Kidney (tissue), 14 donors: Measurements from ENCODE around the gene SLC2A1. TPM values are rescaled to one million over a fixed set of nuclear protein-coding genes. Genes with fewer than 3 reads are reported as not detected.
A peak's percentile ranks its signal among the peaks of the same experiment; 100 is the strongest.

Source experiments
- DNase-seq, 5 donors: peaks; one replicate each; pipeline ENCODE4 v3.0.0-alpha.2; 2013 to 2020
- FAIRE-seq: peaks from 2 replicates; lab custom pipeline; 2012; peaks lifted over from hg19 to GRCh38; lab: Jason Lieb, UNC
- H3K27ac ChIP-seq, 2 donors: one replicate each; pipeline ENCODE4 v1.7.0; 2013; ENCODE audit warnings: low read depth in 2 of 2, low read length in 2 of 2, inconsistent platforms in 1 of 2
- H3K27me3 ChIP-seq: one replicate; pipeline ENCODE4 v1.7.1; 2013; ENCODE audit warnings: low read length, inconsistent platforms; ENCODE audit not compliant: control insufficient read depth, insufficient read depth
- H3K36me3 ChIP-seq, 3 donors: one replicate each; pipeline versions ENCODE4 v1.7.0 to v1.7.1; 2013; ENCODE audit warnings: low read length in 3 of 3, control low read depth in 1 of 3, inconsistent platforms in 1 of 3; ENCODE audit not compliant: insufficient read depth in 3 of 3, control insufficient read depth in 2 of 3
- H3K4me1 ChIP-seq, 3 donors: one replicate each; pipeline versions ENCODE4 v1.7.0 to v1.7.1; 2013; ENCODE audit warnings: low read length in 3 of 3, inconsistent platforms in 1 of 3, low read depth in 1 of 3; ENCODE audit not compliant: control insufficient read depth in 2 of 3, insufficient read depth in 2 of 3
- H3K4me3 ChIP-seq, 3 donors: one replicate each; pipeline versions ENCODE4 v1.7.0 to v1.8.1; 2013; ENCODE audit warnings: low read length in 3 of 3, control low read depth in 1 of 3, inconsistent platforms in 1 of 3
- H3K9ac ChIP-seq, 3 donors: one replicate each; pipeline versions ENCODE4 v1.7.0 to v1.7.1; 2013; ENCODE audit warnings: low read length in 3 of 3, control low read depth in 1 of 3, inconsistent platforms in 1 of 3
- H3K9me3 ChIP-seq, 3 donors: one replicate each; pipeline versions ENCODE4 v1.7.0 to v1.7.1; 2013; ENCODE audit warnings: low read length in 3 of 3, control low read depth in 1 of 3, inconsistent platforms in 1 of 3; ENCODE audit not compliant: control insufficient read depth in 2 of 3, insufficient read depth in 1 of 3
- intact Hi-C: fragments of 100-400 bp; cut with DNase I; formaldehyde crosslinking; loops from one replicate; pipeline ENCODE4 v1.11.1; 2022
- polyA plus RNA-seq: library from polyadenylated mRNA; stranded (reverse); fragments of 350-450 nt; fragmentation: Illumina TruSeq; extraction: RNeasy Lipid Tissue Mini Kit (QIAGEN cat#74804); gene quantifications from one replicate; pipeline ENCODE4 v1.2.3, GENCODE V29; 2014; ENCODE audit warnings: low read depth, low replicate concordance; ENCODE audit not compliant: insufficient read depth
- total RNA-seq: library from RNA; stranded (reverse); fragmentation: NEBNext Ultra II Directional; extraction: Animal tissue kit (Norgen Biotek cat#: 25700); gene quantifications from one replicate; pipeline ENCODE4 v1.2.1, GENCODE V29; 2021
- TF ChIP-seq, protein P1 (sequence below): IDR thresholded peaks from 3 replicates; pipeline ENCODE4 v1.5.1; 2012; ENCODE audit warnings: mild to moderate bottlenecking, moderate library complexity, borderline replicate concordance; ENCODE audit not compliant: insufficient read depth; ENCODE audit errors: extremely low read depth
- donor health status: control.
- donor health status: control.
- donor health status: control.
- donor health status: control.
- donor health status: control.
- donor health status: DM: yes; HTN: yes; CAD: no.
- donor health status: Normal renal cell carcinoma (clear cell type).

SLC2A1 gene
- total and polyA plus RNA-seq, 2 donors from 2014 or later = 28.6 to 55.9 TPM

DNA sequence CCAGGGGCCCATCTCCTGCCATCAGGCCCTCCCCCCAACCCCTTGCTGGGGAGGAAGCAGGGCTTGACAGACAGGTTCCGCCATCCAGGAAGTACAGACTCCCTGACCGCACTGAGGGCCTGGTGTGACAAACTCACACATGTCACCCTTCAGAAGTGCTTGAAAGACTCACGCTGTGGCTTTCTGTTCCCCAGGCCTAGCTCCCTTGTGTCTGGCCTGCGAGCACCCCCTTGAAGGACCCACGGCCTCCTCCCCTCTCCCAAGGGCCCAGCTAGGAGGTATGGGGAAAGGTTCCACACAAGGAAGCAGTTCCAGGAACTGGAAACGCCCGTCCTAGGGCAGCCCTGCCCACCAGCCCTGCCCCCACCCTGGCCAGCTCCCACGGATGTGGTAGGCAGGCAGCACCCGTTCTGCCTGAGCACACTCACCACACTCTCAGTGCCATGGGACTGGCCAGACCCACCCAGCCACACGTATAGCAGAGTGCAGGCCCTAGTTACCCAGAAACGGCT is 26.7 kb downstream of the SLC2A1 start:
- Histone ChIP-seq H3K36me3 (peaks cover 4 to 18% (median 14%) of the 10 kb centered on the region in 3 donors), H3K9ac (peak overlapping the region in 1 of 3 donors; percentile 73), H3K4me1 (peaks cover 0 to 19% (median 14%) of the 10 kb centered on the region in 3 donors), H3K27ac (peak overlapping the region; percentile 88 to 89), H3K27me3 (no peaks in the 10 kb centered on the region), H3K4me3 (no peak overlapping the region), H3K9me3 (no peaks in the 10 kb centered on the region)
- DNase-seq = peak in 4 of 5 donors; percentile 38 to 97 (median 66)
- FAIRE-seq = no peak
- intact Hi-C loops = no loop called here
- TF ChIP-seq, protein P1, sequence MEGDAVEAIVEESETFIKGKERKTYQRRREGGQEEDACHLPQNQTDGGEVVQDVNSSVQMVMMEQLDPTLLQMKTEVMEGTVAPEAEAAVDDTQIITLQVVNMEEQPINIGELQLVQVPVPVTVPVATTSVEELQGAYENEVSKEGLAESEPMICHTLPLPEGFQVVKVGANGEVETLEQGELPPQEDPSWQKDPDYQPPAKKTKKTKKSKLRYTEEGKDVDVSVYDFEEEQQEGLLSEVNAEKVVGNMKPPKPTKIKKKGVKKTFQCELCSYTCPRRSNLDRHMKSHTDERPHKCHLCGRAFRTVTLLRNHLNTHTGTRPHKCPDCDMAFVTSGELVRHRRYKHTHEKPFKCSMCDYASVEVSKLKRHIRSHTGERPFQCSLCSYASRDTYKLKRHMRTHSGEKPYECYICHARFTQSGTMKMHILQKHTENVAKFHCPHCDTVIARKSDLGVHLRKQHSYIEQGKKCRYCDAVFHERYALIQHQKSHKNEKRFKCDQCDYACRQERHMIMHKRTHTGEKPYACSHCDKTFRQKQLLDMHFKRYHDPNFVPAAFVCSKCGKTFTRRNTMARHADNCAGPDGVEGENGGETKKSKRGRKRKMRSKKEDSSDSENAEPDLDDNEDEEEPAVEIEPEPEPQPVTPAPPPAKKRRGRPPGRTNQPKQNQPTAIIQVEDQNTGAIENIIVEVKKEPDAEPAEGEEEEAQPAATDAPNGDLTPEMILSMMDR = no peak

DNA sequence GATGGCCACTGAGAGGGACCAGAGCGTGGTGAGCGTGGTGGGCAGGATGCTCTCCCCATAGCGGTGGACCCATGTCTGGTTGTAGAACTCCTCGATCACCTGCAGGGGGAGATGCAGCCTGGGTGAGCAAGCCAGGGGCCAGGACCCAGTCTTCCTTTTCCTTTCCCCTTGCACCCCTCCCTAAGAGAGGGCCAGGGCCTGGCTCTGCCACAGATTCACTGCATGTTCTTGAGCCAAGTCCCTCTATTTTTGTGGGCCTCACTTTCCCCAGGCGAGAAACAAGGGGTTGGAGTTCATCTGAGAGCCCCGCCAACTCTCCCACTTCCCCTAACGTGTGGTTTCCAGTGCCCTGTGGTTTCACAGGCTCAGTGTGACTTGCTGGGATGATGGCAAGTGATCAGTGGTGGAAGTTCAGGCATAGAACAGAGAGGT is 27.5 kb downstream of the SLC2A1 start:
- intact Hi-C loops = no loop called here
- TF ChIP-seq, protein P1 = peak; percentile 32
- no peaks in the 10 kb centered on the region for H3K9me3 ChIP-seq
- no peak overlapping the region for H3K4me3 ChIP-seq
- FAIRE-seq (no peak), DNase-seq (peak in 2 of 5 donors; percentile 51 to 80)
- peak overlapping the region in 2 of 3 donors; percentile 5 to 73 for H3K9ac ChIP-seq
- H3K36me3 ChIP-seq = peaks cover 4 to 26% (median 14%) of the 10 kb centered on the region in 3 donors
- H3K27ac ChIP-seq = peak overlapping the region in 1 of 2 donors; percentile 89
- peaks cover 0 to 19% (median 14%) of the 10 kb centered on the region in 3 donors for H3K4me1 ChIP-seq
- no peaks in the 10 kb centered on the region for H3K27me3 ChIP-seq

DNA sequence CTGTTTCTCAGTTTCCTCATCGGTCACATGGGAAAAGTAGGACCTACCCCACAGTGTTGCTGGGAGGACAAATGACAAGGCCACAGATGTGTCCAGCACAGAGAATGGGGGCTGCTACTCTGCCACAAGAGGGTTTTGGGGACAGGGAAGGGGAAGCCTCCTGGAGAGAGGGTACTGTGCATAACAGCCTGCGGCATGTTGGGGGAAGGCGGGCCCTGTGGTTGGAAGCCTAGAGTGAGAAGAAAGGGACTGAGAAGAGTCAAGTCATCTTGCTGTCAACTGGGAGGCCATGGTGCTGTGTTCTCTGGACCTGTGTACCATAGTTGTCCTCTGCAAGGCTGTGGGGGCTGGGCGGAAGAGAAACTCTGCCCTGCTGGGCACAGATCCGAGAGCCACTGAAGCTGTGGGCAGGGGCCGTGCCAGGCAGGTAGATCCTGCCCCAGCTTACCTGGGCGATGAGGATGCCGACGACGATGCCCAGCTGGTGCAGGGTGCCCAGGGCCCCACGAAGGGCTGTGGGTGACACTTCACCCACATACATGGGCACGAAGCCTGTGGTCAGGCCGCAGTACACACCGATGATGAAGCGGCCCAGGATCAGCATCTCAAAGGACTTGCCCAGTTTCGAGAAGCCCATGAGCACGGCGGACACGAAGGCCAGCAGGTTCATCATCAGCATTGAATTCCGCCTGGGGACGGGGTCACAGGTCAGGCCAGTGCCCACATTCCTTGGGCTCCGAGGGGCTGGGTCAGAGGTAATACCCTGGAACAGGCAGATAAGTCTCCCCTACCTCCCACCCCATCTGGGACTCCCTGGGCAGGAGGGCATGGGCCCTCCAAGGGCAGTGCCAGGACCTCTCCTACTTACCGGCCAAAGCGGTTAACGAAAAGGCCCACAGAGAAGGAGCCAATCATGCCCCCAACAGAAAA is 28.2 kb downstream of the SLC2A1 start:
- peaks cover 0 to 19% (median 15%) of the 10 kb centered on the region in 3 donors for H3K4me1 ChIP-seq
- FAIRE-seq (no peak), DNase-seq (no peak)

More for the DNA sequence above, 28.2 kb downstream of the SLC2A1 start:
- intact Hi-C loops = no loop called here
- no peaks in the 10 kb centered on the region for H3K27me3 ChIP-seq
- H3K36me3 ChIP-seq = peaks cover 7 to 26% (median 14%) of the 10 kb centered on the region in 3 donors
- no peak overlapping the region for H3K9ac ChIP-seq
- H3K4me3 ChIP-seq = no peak overlapping the region
- H3K9me3 ChIP-seq = no peaks in the 10 kb centered on the region
- TF ChIP-seq, protein P1 = no peak
- no peak overlapping the region for H3K27ac ChIP-seq
